ENCODE measurements around the gene ACMSD. TPM values are rescaled to one million over a fixed set of nuclear protein-coding genes. Genes with fewer than 3 reads are reported as not detected.
A peak's percentile ranks its signal among the peaks of the same experiment; 100 is the strongest.

The ACMSD gene
- total and polyA plus RNA-seq, 2 of the 13 experiments (the other 11 are each of a cell fraction or from before 2014, with no cell fraction given): not detected

DNA sequence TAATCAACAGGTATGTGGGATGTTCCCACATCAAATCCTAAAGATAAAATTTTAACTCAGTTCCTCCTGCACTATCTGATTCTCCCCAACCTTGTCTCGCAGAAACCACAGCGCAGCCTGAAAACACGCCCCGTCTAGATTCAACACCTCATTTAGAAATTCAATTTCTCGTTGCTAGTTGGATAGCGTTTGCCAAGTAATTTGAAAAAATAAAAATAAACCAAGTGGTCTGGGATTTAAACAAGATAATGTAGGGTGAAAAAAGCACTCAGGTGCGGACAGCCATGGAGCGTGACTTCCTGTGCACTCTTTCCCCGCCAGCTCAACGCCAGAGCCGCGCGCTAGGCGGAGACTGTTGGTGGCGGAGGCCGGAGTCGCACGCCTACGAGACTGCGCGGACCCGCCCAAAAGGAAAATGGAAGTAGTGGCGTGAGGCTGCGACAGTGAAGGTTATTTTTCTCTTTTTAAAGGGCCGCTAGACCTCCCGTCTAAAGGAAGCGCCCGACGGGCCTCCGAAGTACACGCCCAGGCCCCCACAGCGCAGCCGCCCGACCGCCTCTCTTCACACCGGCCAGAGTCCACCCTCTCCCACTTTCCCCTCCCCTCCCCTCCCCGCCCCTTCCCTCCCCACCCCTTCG lies 79.6 kb downstream of the ACMSD start (continued):
- TF ChIP-seq, protein P1, sequence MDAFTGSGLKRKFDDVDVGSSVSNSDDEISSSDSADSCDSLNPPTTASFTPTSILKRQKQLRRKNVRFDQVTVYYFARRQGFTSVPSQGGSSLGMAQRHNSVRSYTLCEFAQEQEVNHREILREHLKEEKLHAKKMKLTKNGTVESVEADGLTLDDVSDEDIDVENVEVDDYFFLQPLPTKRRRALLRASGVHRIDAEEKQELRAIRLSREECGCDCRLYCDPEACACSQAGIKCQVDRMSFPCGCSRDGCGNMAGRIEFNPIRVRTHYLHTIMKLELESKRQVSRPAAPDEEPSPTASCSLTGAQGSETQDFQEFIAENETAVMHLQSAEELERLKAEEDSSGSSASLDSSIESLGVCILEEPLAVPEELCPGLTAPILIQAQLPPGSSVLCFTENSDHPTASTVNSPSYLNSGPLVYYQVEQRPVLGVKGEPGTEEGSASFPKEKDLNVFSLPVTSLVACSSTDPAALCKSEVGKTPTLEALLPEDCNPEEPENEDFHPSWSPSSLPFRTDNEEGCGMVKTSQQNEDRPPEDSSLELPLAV (CRISPR knock-in tag; conservative IDR thresholded peaks at IDR 0.05; ENCODE audit: low read depth): no peak
- no peak for TF ChIP-seq TMF1 (CRISPR knock-in tag; IDR thresholded peaks at IDR 0.05; ENCODE audit: low read depth)
- TF ChIP-seq, protein P2, sequence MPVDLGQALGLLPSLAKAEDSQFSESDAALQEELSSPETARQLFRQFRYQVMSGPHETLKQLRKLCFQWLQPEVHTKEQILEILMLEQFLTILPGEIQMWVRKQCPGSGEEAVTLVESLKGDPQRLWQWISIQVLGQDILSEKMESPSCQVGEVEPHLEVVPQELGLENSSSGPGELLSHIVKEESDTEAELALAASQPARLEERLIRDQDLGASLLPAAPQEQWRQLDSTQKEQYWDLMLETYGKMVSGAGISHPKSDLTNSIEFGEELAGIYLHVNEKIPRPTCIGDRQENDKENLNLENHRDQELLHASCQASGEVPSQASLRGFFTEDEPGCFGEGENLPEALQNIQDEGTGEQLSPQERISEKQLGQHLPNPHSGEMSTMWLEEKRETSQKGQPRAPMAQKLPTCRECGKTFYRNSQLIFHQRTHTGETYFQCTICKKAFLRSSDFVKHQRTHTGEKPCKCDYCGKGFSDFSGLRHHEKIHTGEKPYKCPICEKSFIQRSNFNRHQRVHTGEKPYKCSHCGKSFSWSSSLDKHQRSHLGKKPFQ (CRISPR knock-in tag; IDR thresholded peaks at IDR 0.05; ENCODE audit: insufficient replicate concordance): peak; percentile 73
- peak; percentile 35; the same call in 1 of the 2 replicates for TF ChIP-seq MXD4 (CRISPR knock-in tag; IDR thresholded peaks at IDR 0.05)
- TF ChIP-seq PHF20 (CRISPR knock-in tag; IDR thresholded peaks at IDR 0.05): no peak
- peak; percentile 95 for TF ChIP-seq HNRNPLL (IDR thresholded peaks at IDR 0.05; ENCODE audit: low read depth, low read length, poor library complexity, severe bottlenecking)
- TF ChIP-seq, protein P3, sequence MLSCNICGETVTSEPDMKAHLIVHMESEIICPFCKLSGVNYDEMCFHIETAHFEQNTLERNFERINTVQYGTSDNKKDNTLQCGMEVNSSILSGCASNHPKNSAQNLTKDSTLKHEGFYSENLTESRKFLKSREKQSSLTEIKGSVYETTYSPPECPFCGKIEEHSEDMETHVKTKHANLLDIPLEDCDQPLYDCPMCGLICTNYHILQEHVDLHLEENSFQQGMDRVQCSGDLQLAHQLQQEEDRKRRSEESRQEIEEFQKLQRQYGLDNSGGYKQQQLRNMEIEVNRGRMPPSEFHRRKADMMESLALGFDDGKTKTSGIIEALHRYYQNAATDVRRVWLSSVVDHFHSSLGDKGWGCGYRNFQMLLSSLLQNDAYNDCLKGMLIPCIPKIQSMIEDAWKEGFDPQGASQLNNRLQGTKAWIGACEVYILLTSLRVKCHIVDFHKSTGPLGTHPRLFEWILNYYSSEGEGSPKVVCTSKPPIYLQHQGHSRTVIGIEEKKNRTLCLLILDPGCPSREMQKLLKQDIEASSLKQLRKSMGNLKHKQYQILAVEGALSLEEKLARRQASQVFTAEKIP (CRISPR knock-in tag; IDR thresholded peaks at IDR 0.05; ENCODE audit: borderline replicate concordance): no peak
- no peak for TF ChIP-seq ZNF772 (CRISPR knock-in tag; IDR thresholded peaks at IDR 0.05)
- TF ChIP-seq, protein P4, sequence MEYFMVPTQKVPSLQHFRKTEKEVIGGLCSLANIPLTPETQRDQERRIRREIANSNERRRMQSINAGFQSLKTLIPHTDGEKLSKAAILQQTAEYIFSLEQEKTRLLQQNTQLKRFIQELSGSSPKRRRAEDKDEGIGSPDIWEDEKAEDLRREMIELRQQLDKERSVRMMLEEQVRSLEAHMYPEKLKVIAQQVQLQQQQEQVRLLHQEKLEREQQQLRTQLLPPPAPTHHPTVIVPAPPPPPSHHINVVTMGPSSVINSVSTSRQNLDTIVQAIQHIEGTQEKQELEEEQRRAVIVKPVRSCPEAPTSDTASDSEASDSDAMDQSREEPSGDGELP (IDR thresholded peaks at IDR 0.05; ENCODE audit: borderline replicate concordance, low read depth): peak; percentile 22; the same call in 1 of the 2 replicates
- TF ChIP-seq, protein P5, sequence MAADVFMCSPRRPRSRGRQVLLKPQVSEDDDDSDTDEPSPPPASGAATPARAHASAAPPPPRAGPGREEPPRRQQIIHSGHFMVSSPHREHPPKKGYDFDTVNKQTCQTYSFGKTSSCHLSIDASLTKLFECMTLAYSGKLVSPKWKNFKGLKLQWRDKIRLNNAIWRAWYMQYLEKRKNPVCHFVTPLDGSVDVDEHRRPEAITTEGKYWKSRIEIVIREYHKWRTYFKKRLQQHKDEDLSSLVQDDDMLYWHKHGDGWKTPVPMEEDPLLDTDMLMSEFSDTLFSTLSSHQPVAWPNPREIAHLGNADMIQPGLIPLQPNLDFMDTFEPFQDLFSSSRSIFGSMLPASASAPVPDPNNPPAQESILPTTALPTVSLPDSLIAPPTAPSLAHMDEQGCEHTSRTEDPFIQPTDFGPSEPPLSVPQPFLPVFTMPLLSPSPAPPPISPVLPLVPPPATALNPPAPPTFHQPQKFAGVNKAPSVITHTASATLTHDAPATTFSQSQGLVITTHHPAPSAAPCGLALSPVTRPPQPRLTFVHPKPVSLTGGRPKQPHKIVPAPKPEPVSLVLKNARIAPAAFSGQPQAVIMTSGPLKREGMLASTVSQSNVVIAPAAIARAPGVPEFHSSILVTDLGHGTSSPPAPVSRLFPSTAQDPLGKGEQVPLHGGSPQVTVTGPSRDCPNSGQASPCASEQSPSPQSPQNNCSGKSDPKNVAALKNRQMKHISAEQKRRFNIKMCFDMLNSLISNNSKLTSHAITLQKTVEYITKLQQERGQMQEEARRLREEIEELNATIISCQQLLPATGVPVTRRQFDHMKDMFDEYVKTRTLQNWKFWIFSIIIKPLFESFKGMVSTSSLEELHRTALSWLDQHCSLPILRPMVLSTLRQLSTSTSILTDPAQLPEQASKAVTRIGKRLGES (CRISPR knock-in tag; IDR thresholded peaks at IDR 0.05; ENCODE audit: borderline replicate concordance): 0 out of 2 replicates have a peak, but pooled peaks have one; percentile 24
- no peak for TF ChIP-seq FOSL1 (CRISPR knock-in tag; IDR thresholded peaks at IDR 0.05; ENCODE audit: borderline replicate concordance)
- TF ChIP-seq ZNF749 (CRISPR knock-in tag; IDR thresholded peaks at IDR 0.05; ENCODE audit: borderline replicate concordance): no peak
- TF ChIP-seq ADNP (CRISPR knock-in tag; IDR thresholded peaks at IDR 0.05): no peak
- TF ChIP-seq CBX5 (CRISPR knock-in tag; IDR thresholded peaks at IDR 0.05; ENCODE audit: borderline replicate concordance): peak; percentile 19; the same call in 1 of the 2 replicates
- no peak for TF ChIP-seq JUND (CRISPR knock-in tag; IDR thresholded peaks at IDR 0.05)
- TF ChIP-seq NFE2L1 (CRISPR knock-in tag; IDR thresholded peaks at IDR 0.05; ENCODE audit: borderline replicate concordance): no peak
- TF ChIP-seq, protein P6, sequence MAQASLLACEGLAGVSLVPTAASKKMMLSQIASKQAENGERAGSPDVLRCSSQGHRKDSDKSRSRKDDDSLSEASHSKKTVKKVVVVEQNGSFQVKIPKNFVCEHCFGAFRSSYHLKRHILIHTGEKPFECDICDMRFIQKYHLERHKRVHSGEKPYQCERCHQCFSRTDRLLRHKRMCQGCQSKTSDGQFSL (CRISPR knock-in tag; IDR thresholded peaks at IDR 0.05): peak; percentile 8; the same call in 1 of the 2 replicates
- TF ChIP-seq ZNF83 (CRISPR knock-in tag; IDR thresholded peaks at IDR 0.05; ENCODE audit: borderline replicate concordance): no peak
- no peak; the same call in 1 of the 2 replicates for TF ChIP-seq ELF1 (CRISPR knock-in tag; IDR thresholded peaks at IDR 0.05)
- TF ChIP-seq MLLT10 (CRISPR knock-in tag; IDR thresholded peaks at IDR 0.05): no peak
